Peyer's patch (tissue), 4 donors: ENCODE results near the gene REXO5. TPM values are rescaled to one million over a fixed set of nuclear protein-coding genes. Genes with fewer than 3 reads are reported as not detected.

ENCODE experiments used
- DNase-seq, 3 donors: peaks; one replicate each; pipeline ENCODE4 v3.0.0-alpha.2; 2017 to 2019
- H3K27ac ChIP-seq, 4 donors: fragments of 200-600 bp; sonication (generic); one replicate each; pipeline ENCODE4 v1.5.1; 2016 to 2019
- H3K27me3 ChIP-seq, 2 donors: fragments of 200-600 bp; sonication (generic); one replicate each; pipeline ENCODE4 v1.5.1; 2019
- H3K36me3 ChIP-seq, 3 donors: fragments of 200-600 bp; sonication (generic); one replicate each; pipeline ENCODE4 v1.5.1; 2016 to 2019
- H3K4me1 ChIP-seq, 4 donors: fragments of 200-600 bp; sonication (generic); one replicate each; pipeline ENCODE4 v1.5.1; 2016 to 2019
- H3K4me3 ChIP-seq, 4 donors: fragments of 200-600 bp; sonication (generic); 1 replicate in 3 of 4; 2 replicates in 1 of 4; pipeline ENCODE4 v1.5.1; 2016 to 2019; ENCODE audit warnings: mild to moderate bottlenecking in 1 of 4
- H3K9me3 ChIP-seq, 4 donors: fragments of 200-600 bp; sonication (generic); one replicate each; pipeline ENCODE4 v1.5.1; 2016 to 2019; ENCODE audit warnings: mild to moderate bottlenecking in 1 of 4
- CTCF ChIP-seq, 6 experiments: fragments of 450-650 bp in 4 of 6; fragments of 200-600 bp in 2 of 6; sonication (generic) in 1 of 6; IDR thresholded peaks; one replicate each; pipeline ENCODE4 v1.5.1; 2017 to 2019; ENCODE audit warnings: antibody characterized with exemption in 6 of 6, mild to moderate bottlenecking in 3 of 6, moderate library complexity in 1 of 6
- POLR2A ChIP-seq, 2 donors: fragments of 450-650 bp; IDR thresholded peaks; one replicate each; pipeline ENCODE4 v1.5.1; 2017; ENCODE audit warnings: antibody characterized with exemption in 2 of 2, mild to moderate bottlenecking in 2 of 2, moderate library complexity in 2 of 2
- total RNA-seq, 4 donors: library from RNA; depleted of rRNA; stranded (reverse); fragments of >200 nt; gene quantifications; one replicate each; pipeline ENCODE4 v1.1.0, GENCODE V29; 2016

Gene REXO5
- total RNA-seq, 4 donors from 2014 or later: 2.3 to 3.6 (median 2.9) TPM

- H3K27me3 ChIP-seq: no peaks in the 10 kb centered on the region
- no peak for TF ChIP-seq POLR2A (IDR thresholded peaks at IDR 0.05)
- no peak for TF ChIP-seq CTCF (IDR thresholded peaks at IDR 0.05)
- no peak overlapping the region for H3K27ac ChIP-seq
- no peak overlapping the region for H3K4me3 ChIP-seq
- no peaks in the 10 kb centered on the region for H3K9me3 ChIP-seq
- H3K36me3 ChIP-seq: no peaks in the 10 kb centered on the region
- no peaks in the 10 kb centered on the region for H3K4me1 ChIP-seq
- no peak for DNase-seq
Measured at GRCh38 chr16:20830372-20830771, 24.0 kb downstream of the REXO5 start.

- no peak overlapping the region for H3K27ac ChIP-seq
- no peak overlapping the region for H3K4me3 ChIP-seq
- no peak for TF ChIP-seq CTCF (IDR thresholded peaks at IDR 0.05)
- TF ChIP-seq POLR2A (IDR thresholded peaks at IDR 0.05): no peak
- DNase-seq: no peak
- no peaks in the 10 kb centered on the region for H3K36me3 ChIP-seq
- H3K4me1 ChIP-seq: no peaks in the 10 kb centered on the region
- H3K27me3 ChIP-seq: no peaks in the 10 kb centered on the region
- no peaks in the 10 kb centered on the region for H3K9me3 ChIP-seq
Measured at GRCh38 chr16:20833086-20833485, 26.8 kb downstream of the REXO5 start.

DNA sequence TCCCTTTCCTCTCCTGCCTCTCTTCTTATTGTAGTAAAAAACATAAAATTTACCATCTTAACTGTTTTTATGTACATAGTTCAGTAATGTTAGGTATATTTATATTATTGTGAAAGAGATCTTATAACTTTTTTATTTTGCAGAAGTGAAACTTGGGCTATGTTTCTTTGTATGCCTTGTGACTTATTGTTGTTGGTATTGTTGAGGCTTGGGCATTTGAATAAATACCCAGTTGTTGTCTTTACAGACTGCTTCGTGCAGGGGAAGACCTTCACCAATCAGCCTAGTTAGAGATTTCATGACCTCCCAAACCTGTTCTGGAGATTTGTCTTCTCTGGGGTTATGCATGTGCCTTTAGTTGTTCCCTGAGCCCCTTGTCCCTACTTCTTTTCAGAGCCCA lies 31.9 kb downstream of the REXO5 start:
- no peaks in the 10 kb centered on the region for H3K36me3 ChIP-seq
- no peak for TF ChIP-seq CTCF (IDR thresholded peaks at IDR 0.05)
- TF ChIP-seq POLR2A (IDR thresholded peaks at IDR 0.05): no peak
- no peaks in the 10 kb centered on the region for H3K9me3 ChIP-seq
- H3K4me1 ChIP-seq: no peaks in the 10 kb centered on the region
- DNase-seq: no peak
- H3K27me3 ChIP-seq: no peaks in the 10 kb centered on the region
- no peak overlapping the region for H3K27ac ChIP-seq
- no peak overlapping the region for H3K4me3 ChIP-seq

- no peaks in the 10 kb centered on the region for H3K36me3 ChIP-seq
- DNase-seq: no peak
- H3K4me1 ChIP-seq: no peaks in the 10 kb centered on the region
- H3K27ac ChIP-seq: no peak overlapping the region
- no peaks in the 10 kb centered on the region for H3K27me3 ChIP-seq
- no peak for TF ChIP-seq POLR2A (IDR thresholded peaks at IDR 0.05)
- no peak for TF ChIP-seq CTCF (IDR thresholded peaks at IDR 0.05)
- no peaks in the 10 kb centered on the region for H3K9me3 ChIP-seq
- no peak overlapping the region for H3K4me3 ChIP-seq
Measured at GRCh38 chr16:20839504-20839903, 33.2 kb downstream of the REXO5 start.

GRCh38 chr16:20844054-20844453 lies 37.7 kb downstream of the REXO5 start:
- Histone ChIP-seq H3K4me3 (no peak overlapping the region), H3K27me3 (no peaks in the 10 kb centered on the region), H3K36me3 (peaks cover 0 to 5% (median 0%) of the 10 kb centered on the region in 3 donors), H3K27ac (no peak overlapping the region), H3K9me3 (no peaks in the 10 kb centered on the region), H3K4me1 (no peaks in the 10 kb centered on the region)
- DNase-seq: no peak
- no peak for TF ChIP-seq CTCF (IDR thresholded peaks at IDR 0.05)
- TF ChIP-seq POLR2A (IDR thresholded peaks at IDR 0.05): no peak

DNA sequence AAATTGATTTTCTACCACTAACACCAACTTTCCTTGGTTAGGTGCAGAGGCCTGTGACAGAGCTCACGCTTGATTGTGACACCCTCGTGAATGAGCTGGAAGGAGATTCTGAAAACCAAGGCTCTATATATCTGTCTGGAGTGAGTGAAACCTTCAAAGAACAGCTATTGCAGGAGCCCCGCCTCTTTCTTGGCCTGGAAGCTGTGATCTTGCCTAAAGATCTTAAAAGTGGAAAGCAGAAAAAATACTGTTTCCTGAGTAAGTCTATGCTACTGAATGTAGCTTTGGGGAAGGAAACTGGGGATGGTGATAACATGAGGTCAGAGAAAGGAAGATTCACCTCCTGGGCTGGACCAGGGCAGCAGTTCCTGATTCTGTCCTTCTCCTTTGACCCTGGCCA lies 38.3 kb downstream of the REXO5 start:
- H3K36me3 ChIP-seq: peaks cover 0 to 5% (median 0%) of the 10 kb centered on the region in 3 donors
- no peaks in the 10 kb centered on the region for H3K9me3 ChIP-seq
- no peaks in the 10 kb centered on the region for H3K27me3 ChIP-seq
- no peaks in the 10 kb centered on the region for H3K4me1 ChIP-seq
- no peak overlapping the region for H3K27ac ChIP-seq
- TF ChIP-seq CTCF (IDR thresholded peaks at IDR 0.05): no peak
- no peak for TF ChIP-seq POLR2A (IDR thresholded peaks at IDR 0.05)
- no peak for DNase-seq
- no peak overlapping the region for H3K4me3 ChIP-seq
